HG03095 (cell line): ENCODE data around the gene CUBN.

Experiments
- ATAC-seq: cut with Tn5 transposase; IDR thresholded peaks from one replicate; pipeline ENCODE4 v1.9.1; 2021; ENCODE audit warnings: moderate library complexity; ENCODE audit not compliant: unreplicated experiment

CUBN gene

GRCh38 chr10:17043586-17043985 lies 86.0 kb downstream of the CUBN start:
- no peak for ATAC-seq

GRCh38 chr10:17041626-17042520 lies 87.7 kb downstream of the CUBN start:
- no peak for ATAC-seq

DNA sequence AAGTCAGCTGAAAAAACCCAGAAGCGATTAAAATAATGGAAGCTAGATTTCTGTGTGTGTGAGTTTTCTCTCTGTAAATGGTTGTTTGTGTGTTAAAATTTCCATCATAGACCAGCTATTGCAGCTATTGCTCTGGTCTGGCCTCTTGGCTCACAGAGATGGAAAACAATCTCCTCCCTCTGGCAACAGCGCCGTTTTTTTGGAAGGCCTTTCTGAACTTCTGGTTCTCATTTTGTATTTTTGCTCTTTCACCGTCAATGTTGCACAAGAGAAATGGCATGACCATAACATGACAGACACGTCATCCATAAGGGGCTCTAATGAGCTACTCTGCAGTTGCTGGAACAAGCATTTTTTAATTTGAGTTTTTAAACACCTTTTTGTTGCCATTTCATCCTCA lies 91.0 kb downstream of the CUBN start:
- ATAC-seq, result no peak

- no peak for ATAC-seq
Measured at GRCh38 chr10:17037910-17038309, 91.7 kb downstream of the CUBN start.

GRCh38 chr10:17035446-17035845 lies 94.2 kb downstream of the CUBN start:
- no peak for ATAC-seq

DNA sequence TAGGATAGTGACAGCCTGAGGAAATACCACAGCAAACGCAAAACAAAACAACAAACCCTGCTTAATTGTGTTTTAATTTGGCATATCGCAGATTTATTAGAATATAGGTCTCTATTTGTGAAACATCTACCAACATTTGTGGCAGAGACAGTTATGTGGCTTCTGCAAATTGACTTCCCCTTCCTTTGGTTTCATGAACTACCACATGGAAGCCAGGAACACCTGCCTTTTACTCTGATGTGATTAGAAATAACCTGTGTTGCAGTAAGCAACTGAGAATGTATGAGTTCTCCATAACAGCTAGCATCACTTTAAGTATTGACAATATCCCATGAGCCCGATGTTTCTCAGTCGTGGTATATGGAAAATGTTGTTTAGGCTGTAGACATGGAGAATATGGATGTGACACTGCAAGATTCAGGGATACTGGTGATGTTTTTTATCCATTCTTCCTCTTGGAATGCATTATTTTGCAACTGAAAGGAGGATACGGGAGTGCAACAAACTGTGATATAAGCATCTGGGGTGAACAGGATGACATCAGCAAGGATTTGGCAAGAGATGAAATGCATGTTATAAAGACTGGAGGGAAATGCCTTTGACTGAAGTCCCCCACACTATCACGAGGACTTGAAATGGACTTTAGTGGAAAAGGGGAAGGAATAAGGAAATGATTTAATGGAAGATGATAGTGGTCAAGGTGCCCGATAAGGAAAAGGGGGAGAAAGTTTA lies 95.9 kb downstream of the CUBN start:
- no peak for ATAC-seq

GRCh38 chr10:17031637-17032635 lies 97.7 kb downstream of the CUBN start:
- ATAC-seq, result no peak

DNA sequence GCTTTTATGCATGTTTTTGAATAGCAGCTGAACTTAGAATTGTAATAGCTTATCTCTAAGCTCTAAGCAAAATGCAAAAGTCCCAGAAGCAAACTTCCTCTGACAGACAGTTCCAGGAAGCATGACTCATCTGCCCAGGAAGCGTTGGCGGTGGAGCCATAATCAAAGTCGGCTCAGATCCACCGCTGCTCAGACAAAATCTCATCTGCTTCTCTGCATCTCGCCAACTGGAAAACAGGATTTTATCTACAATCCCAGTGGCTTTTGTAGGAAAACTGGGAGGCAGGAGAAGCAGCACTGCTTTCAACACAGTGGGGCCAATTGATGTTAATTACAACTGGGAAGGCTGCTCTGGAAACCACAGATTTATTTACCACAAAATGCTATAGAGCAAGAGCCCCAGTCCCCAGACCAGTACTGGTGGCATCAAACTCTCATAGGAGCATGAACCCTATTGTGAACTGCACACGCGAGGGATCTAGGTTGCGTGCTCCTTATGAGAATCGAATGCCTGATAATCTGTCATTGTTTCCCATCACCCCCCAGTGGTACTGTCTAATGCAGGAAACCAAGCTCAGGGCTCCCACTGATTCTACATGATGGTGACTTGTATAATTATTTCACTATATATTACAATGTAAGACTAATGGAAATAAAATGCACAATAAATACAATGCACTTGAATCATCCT lies 99.9 kb downstream of the CUBN start:
- ATAC-seq, result no peak

DNA sequence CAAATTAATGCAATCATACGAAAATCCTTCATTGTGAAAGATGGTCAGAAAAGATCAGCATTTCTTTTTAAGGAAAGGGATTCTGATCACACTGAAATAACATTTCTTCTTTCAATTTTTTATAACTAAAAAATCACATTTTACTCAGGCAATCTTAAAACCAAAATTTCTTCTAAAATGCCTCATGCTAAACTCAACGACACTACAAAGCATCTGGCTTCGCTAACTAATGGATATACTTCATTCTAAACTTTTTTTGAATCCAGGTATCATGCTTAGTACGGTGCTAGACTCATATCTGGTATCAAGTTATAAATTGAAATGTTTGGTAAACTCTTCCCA lies 100.4 kb downstream of the CUBN start:
- ATAC-seq, result no peak

DNA sequence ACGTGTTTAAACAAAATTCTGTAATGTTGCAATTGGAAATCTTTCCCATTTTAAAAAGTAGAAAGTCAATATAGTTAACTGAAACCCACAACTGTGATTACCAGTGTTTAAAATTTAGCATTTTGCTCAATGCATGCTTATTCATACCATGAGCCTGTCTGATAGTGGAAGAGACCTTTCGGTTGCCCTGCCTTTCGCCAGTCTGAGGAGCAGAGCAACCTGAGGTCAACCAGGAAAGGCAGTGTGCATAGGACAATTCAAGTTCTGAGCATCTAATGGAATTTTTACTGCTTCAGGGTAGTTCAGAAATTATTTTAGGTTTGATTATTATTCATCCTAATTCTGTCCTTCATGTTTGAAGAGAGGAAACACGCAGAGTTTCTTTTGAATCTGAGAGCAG lies 100.8 kb downstream of the CUBN start:
- no peak for ATAC-seq

GRCh38 chr10:17026686-17027485 lies 102.7 kb downstream of the CUBN start:
- ATAC-seq, result peak; percentile 53

- no peak for ATAC-seq
Measured at GRCh38 chr10:17025444-17026295, 103.9 kb downstream of the CUBN start.

DNA sequence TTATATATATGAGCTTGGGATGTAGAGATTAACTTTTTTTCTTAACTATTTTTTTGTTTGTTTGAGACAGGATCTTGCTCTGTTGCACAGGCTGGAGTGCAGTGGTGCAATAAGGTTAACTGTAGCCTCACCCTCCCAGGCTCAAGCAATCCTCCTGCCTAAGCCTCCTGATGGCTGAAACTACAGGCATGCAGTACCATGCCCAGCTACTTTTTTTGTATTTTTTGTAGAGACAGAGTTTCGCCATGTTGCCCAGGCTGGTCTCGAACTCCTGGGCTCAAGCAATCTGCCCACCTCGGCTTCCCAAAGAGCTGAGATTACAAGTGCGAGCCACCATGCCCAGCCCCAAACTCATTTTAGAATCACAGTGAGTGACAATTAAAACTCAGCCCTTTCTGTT lies 105.2 kb downstream of the CUBN start:
- ATAC-seq, result no peak

- peak; percentile 96 for ATAC-seq
Measured at GRCh38 chr10:17023386-17024298, 106.0 kb downstream of the CUBN start.

GRCh38 chr10:17022896-17023295 lies 106.7 kb downstream of the CUBN start:
- ATAC-seq, result no peak

DNA sequence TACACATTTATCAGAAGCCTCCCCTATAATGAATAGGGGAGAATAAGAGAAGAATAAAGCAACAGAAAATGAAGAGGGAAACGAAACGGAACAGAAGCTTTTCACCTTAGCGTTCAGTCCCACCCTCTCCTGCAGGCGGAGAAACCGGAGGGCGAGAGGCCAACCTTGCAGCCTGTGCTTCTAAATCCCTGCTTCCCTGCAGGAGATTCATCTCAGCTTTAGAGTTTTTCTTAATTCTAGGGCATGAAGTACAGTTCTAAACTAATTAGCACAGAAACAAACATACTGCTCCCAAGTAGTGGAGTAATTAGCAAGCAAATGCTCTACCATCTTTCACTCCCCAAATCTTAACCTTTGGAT lies 107.2 kb downstream of the CUBN start:
- ATAC-seq, result no peak

DNA sequence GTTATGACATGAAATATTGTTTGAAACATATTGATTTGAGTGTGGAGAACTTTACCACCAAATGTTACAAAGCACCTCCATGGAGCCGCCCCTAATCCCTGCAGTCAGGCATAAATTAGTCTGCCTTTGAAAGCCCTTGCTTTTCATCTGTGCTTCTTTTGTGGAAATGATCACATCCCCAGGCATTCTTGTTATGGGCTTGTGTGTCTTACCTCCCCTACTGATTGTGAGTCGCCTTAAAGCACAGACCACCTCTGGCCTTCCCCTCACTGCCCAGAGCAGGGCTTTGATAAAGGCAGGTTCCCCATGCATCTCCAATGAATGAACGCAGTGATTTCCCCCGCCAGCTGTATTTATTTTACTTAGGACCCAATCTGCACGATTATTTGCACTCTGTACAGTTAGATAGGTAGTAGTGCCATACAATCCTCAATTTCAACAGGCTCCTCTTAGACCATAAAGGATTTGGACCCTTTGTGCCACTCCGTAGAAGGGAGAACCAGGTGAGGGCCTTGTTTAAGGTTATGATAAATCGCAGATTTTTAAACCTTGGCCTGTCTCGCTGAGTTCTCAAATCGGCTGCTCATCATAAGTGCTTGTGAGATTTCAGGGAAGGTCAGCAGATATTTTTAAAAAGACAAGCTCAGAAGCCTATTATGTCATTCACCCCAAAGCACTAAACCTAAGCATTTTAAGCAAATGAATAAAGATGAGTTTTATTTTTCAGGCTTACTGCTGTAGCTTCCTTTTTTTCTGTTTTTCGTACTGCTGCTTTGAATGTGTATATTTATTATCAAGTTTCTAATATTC lies 107.8 kb downstream of the CUBN start:
- no peak for ATAC-seq
